SKM-1 (cell line): Measurements from ENCODE around the gene HMGN1.

Source experiments
- DNase-seq: peaks from one replicate; lab custom pipeline; 2025; ENCODE audit not compliant: unreplicated experiment; lab: John Stamatoyannopoulos, UW

Gene HMGN1

DNA sequence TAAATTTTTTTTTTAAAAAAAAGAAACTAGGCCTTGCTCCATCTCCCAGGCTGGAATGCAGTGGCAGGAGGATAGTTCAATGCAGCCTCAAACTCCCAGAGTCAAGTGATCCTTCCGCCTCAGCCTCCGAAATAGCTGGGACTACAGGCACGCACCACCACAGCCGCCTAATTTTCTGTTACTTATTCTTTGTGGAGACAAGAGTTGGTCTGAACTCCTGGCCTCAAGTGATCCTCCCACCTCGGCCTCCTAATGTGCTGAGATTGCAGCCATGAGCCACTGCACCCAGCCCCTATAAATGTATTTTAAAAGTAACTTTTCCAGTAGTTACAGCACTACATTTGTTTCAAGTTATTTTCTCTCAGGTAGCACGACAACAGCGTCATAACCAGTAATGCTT is 37.7 kb downstream of the HMGN1 start:
- DNase-seq: no peak

GRCh38 chr21:39307466-39307865 is 41.4 kb downstream of the HMGN1 start:
- DNase-seq: no peak

GRCh38 chr21:39300587-39300986 is 48.3 kb downstream of the HMGN1 start:
- DNase-seq: no peak

- no peak for DNase-seq
Observed at GRCh38 chr21:39296891-39297290, 52.0 kb downstream of the HMGN1 start.
